ENCODE results near the gene SYP. TPM values are rescaled to one million over a fixed set of nuclear protein-coding genes. Genes with fewer than 3 reads are reported as not detected.

The SYP gene
- total and polyA plus RNA-seq, 10 donors = 0.48 to 3.6 (median 1.5) TPM

DNA sequence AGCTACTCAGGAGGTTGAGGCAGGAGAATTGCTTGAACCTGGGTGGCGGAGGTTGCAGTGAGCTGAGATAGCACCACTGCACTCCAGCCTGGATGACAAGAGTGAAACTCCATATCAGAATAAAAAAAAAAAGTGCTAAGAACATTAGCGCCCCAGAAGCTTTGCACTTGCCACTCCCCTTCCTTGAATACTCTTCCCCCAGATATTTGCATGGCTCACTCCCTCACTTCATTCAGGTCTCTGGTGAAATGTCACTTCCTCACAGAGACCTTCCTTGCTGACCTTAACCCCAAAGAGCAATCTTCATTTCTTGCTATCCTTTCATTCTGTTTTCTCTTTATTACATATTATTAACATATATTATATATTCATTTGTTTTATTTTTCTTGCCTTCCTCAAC is 21.9 kb upstream of the SYP start:
- H3K27me3 ChIP-seq (replicated peaks in 1 of 7) = no peaks in the 10 kb centered on the region
- intact Hi-C loops (cut with DNase I; ENCODE audit: low total_unique reads) = no loop called here
- TF ChIP-seq POLR2A (IDR thresholded peaks at IDR 0.05) (no peak), POLR2AphosphoS5 (IDR thresholded peaks at IDR 0.05) (no peak)
- TF ChIP-seq, protein P1, sequence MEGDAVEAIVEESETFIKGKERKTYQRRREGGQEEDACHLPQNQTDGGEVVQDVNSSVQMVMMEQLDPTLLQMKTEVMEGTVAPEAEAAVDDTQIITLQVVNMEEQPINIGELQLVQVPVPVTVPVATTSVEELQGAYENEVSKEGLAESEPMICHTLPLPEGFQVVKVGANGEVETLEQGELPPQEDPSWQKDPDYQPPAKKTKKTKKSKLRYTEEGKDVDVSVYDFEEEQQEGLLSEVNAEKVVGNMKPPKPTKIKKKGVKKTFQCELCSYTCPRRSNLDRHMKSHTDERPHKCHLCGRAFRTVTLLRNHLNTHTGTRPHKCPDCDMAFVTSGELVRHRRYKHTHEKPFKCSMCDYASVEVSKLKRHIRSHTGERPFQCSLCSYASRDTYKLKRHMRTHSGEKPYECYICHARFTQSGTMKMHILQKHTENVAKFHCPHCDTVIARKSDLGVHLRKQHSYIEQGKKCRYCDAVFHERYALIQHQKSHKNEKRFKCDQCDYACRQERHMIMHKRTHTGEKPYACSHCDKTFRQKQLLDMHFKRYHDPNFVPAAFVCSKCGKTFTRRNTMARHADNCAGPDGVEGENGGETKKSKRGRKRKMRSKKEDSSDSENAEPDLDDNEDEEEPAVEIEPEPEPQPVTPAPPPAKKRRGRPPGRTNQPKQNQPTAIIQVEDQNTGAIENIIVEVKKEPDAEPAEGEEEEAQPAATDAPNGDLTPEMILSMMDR (IDR thresholded peaks at IDR 0.05 in 8 of 11, conservative IDR thresholded peaks at IDR 0.05 in 3 of 11) = no peak
- 60 to 74% (median 65%) methylated on average over 2 of the region's 2 CpGs for WGBS, 5 donors
- H3K27ac ChIP-seq = no peak overlapping the region
- H3K9me3 ChIP-seq = no peaks in the 10 kb centered on the region
- H3K4me3 ChIP-seq = no peak overlapping the region
- no peak for DNase-seq
- no peaks in the 10 kb centered on the region for H3K4me1 ChIP-seq
- H3K36me3 ChIP-seq = no peaks in the 10 kb centered on the region

DNA sequence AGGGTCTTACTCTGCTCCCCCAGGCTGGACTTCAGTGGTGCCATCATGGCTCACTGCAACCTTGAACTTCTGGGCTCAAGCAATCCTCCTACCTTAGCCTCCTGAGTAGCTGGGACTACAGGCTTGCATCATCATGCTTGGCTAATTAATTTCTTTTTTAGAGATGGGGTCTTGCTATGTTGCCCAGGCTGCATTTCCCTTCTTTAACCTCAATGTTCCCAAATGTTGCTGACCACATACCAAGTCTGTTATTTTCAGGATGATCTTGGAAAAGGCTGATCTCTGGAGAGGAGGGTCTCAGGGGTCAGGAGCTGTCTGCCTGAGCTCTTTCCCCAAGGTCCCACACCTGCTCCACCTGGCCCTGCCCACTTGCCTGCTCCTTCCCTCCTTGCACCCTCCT is 20.1 kb upstream of the SYP start:
- Histone ChIP-seq H3K4me3 (no peak overlapping the region), H3K27me3 (replicated peaks in 1 of 7) (no peaks in the 10 kb centered on the region), H3K4me1 (no peaks in the 10 kb centered on the region), H3K36me3 (no peaks in the 10 kb centered on the region), H3K9me3 (no peaks in the 10 kb centered on the region), H3K27ac (no peak overlapping the region)
- no peak for DNase-seq
- intact Hi-C loops (cut with DNase I; ENCODE audit: low total_unique reads) = no loop called here
- TF ChIP-seq, protein P1 (IDR thresholded peaks at IDR 0.05 in 8 of 11, conservative IDR thresholded peaks at IDR 0.05 in 3 of 11) = no peak
- TF ChIP-seq POLR2A (IDR thresholded peaks at IDR 0.05) (no peak), POLR2AphosphoS5 (IDR thresholded peaks at IDR 0.05) (no peak)

DNA sequence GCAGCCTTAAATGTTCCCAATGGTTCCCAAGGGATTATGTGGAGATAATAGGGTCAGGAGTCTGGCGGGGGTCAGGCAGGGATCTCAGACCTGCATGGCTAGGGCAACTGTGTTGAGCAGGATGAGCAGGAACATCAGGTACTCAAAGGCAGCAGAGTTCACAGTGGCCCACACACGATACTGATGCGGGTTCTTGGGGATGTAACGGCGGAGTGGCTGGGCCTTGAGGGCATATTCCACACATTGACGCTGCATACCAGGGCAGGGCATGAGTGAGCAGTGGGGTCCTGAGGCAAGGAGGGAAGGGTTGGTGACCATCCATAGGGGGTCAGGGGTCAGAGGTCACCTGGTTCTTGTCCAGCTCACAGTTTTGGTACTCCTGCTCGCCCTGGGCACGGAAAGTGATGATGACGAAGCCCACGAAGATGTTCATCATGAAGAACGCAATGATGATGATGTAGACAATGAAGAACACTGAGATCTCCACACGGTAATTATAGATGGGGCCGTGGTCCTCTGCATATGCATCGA is 15.1 kb upstream of the SYP start:
- TF ChIP-seq POLR2AphosphoS5 (IDR thresholded peaks at IDR 0.05) = no peak
- TF ChIP-seq POLR2A (IDR thresholded peaks at IDR 0.05) = no peak
- TF ChIP-seq, protein P1 (IDR thresholded peaks at IDR 0.05 in 8 of 11, conservative IDR thresholded peaks at IDR 0.05 in 3 of 11) = no peak
- Histone ChIP-seq H3K27ac (no peak overlapping the region), H3K4me3 (no peak overlapping the region), H3K36me3 (no peaks in the 10 kb centered on the region), H3K4me1 (no peaks in the 10 kb centered on the region), H3K9me3 (no peaks in the 10 kb centered on the region), H3K27me3 (replicated peaks in 1 of 7) (peaks cover 0 to 4% (median 0%) of the 10 kb centered on the region in 7 donors)
- 82 to 88% (median 85%) methylated on average over 14 of the region's 14 CpGs for WGBS, 5 donors
- no peak for DNase-seq
- intact Hi-C loops (cut with DNase I; ENCODE audit: low total_unique reads) = no loop called here

DNA sequence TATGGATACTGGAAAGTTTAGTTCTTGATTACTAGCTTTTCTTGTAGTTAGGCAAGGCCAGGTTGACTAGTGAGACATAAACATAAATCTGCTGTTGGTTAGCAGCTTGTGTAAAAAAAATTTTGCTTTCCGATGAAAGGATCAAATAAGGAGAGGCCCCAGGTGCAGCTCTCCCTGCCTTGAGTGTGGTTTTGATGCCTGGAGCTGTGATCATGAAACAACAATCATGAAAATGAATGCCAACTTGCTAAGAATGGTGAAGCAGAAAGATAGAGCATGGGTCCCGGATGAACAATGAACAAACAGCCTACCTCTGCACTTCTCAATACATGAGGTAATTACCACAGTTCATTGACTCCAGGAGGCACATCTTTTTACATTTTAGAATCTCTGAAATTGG is 14.4 kb upstream of the SYP start:
- no peaks in the 10 kb centered on the region for H3K4me1 ChIP-seq

More for the DNA sequence above, 14.4 kb upstream of the SYP start:
- TF ChIP-seq POLR2AphosphoS5 (IDR thresholded peaks at IDR 0.05) (no peak), POLR2A (IDR thresholded peaks at IDR 0.05) (no peak)
- TF ChIP-seq, protein P1 (IDR thresholded peaks at IDR 0.05 in 8 of 11, conservative IDR thresholded peaks at IDR 0.05 in 3 of 11) = no peak
- intact Hi-C loops (cut with DNase I; ENCODE audit: low total_unique reads) = no loop called here
- WGBS, 5 donors = 66 to 92% (median 86%) methylated on average over 2 of the region's 2 CpGs
- Histone ChIP-seq H3K9me3 (no peaks in the 10 kb centered on the region), H3K27ac (no peak overlapping the region), H3K36me3 (no peaks in the 10 kb centered on the region), H3K4me3 (no peak overlapping the region), H3K27me3 (replicated peaks in 1 of 7) (peaks cover 0 to 6% (median 0%) of the 10 kb centered on the region in 7 donors)
- no peak for DNase-seq

Data from spleen (tissue), 11 donors.